Measurements from ENCODE around the gene TEAD1. TPM values are rescaled to one million over a fixed set of nuclear protein-coding genes. Genes with fewer than 3 reads are reported as not detected.

Gene TEAD1
- polyA plus RNA-seq, 2 donors: 10.4 to 11.2 TPM

DNA sequence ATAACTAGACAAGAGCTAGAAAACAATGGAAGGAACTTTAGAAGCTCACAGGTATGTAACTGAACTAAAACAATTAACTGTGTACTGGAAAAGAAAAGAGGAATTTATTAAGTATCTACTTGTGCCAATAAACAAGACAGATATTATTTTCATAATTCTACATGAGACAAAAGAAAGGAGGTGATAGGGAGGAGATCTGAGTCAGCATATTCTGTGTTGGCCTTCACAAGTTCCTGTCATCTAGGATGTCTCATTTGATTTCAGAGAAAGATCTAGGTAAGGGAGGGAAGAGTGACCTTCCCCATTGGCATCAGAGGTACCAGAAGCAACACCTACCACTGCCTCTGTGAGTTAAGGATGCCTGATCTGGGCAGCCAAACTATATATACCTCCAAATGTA is 34.8 kb upstream of the TEAD1 start:
- no peaks in the 10 kb centered on the region for H3K27me3 ChIP-seq (ENCODE audit: control insufficient read depth in 1 of 2, insufficient read depth in 2 of 2, low read length in 2 of 2)
- H3K9me3 ChIP-seq (ENCODE audit: control insufficient read depth in 2 of 2, insufficient read depth in 1 of 2, low read depth in 1 of 2, low read length in 1 of 2): peaks cover 0 to 2% of the 10 kb centered on the region in 2 donors
- H3K4me3 ChIP-seq (ENCODE audit: low read depth in 1 of 2, low read length in 2 of 2): no peak overlapping the region
- H3K27ac ChIP-seq (ENCODE audit: low read depth in 2 of 2, low read length in 1 of 2): no peak overlapping the region
- no peaks in the 10 kb centered on the region for H3K36me3 ChIP-seq (ENCODE audit: control insufficient read depth in 2 of 2, insufficient read depth in 2 of 2, low read length in 1 of 2)
- H3K4me1 ChIP-seq (ENCODE audit: control insufficient read depth in 2 of 2, insufficient read depth in 2 of 2, low read length in 1 of 2): no peaks in the 10 kb centered on the region

DNA sequence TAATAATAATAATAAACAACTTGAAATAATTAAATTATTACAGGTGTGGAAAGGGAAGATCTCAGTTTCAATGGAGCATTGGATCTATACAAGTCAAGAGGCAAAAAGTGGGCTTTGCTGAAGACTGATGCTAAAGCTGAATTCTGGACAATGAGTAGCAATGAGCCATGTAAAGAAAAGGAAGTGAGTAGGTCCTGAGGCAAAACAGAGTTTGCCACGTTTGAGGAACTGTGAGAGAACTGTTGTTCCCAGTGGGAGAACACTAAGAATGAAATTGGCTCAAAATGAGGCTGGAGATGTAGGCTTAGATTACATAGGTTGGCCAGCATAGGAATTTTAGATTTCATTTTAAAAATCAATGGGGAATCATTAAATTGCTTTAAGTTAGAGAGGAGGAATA is 33.9 kb upstream of the TEAD1 start:
- Histone ChIP-seq H3K27me3 (ENCODE audit: control insufficient read depth in 1 of 2, insufficient read depth in 2 of 2, low read length in 2 of 2) (no peaks in the 10 kb centered on the region), H3K36me3 (ENCODE audit: control insufficient read depth in 2 of 2, insufficient read depth in 2 of 2, low read length in 1 of 2) (no peaks in the 10 kb centered on the region), H3K9me3 (ENCODE audit: control insufficient read depth in 2 of 2, insufficient read depth in 1 of 2, low read depth in 1 of 2, low read length in 1 of 2) (peaks cover 0 to 2% of the 10 kb centered on the region in 2 donors), H3K27ac (ENCODE audit: low read depth in 2 of 2, low read length in 1 of 2) (no peak overlapping the region), H3K4me3 (ENCODE audit: low read depth in 1 of 2, low read length in 2 of 2) (no peak overlapping the region), H3K4me1 (ENCODE audit: control insufficient read depth in 2 of 2, insufficient read depth in 2 of 2, low read length in 1 of 2) (no peaks in the 10 kb centered on the region)
- 6 to 25% methylated on average over 1 of the region's 1 CpG for WGBS, 2 donors

DNA sequence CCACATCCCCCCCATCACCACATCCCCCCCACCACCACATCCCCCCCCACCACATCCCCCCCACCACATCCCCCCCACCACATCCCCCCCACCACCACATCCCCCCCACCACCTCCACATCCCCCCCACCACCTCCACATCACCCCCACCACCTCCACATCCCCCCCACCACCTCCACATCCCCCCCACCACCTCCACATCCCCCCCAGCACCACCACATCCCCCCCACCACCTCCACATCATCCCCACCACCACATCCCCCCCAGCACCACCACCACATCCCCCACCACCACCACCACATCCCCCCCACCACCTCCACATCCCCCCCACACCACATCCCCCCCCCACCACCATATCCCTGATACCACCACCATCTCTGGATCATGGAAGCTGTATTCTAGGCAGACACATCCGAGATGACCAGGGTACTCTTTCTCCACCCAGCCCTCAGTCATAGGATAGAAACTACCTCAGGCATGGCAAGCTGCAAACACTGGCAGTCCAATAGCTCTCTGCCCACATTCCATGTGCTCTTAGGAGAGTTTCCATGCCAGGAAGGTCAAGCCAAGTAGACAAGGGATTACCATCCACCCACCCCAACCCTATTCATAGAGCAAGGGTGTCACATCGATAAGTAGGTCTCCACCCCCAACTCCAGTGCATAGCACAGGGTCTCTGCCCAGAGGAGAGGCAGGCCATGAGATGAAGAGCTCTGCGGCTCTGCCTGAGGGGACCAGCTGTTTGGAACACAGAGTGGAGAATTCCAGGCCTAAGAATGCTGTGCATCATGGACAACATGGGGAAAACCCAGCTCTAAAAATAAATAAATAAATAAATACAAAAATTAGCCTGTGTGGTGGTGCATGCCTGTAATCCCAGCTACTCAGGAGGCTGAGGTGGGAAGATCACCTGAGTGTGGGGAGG is 33.0 kb upstream of the TEAD1 start:
- WGBS, 2 donors: 86 to 96% methylated on average over 3 of the region's 3 CpGs

DNA sequence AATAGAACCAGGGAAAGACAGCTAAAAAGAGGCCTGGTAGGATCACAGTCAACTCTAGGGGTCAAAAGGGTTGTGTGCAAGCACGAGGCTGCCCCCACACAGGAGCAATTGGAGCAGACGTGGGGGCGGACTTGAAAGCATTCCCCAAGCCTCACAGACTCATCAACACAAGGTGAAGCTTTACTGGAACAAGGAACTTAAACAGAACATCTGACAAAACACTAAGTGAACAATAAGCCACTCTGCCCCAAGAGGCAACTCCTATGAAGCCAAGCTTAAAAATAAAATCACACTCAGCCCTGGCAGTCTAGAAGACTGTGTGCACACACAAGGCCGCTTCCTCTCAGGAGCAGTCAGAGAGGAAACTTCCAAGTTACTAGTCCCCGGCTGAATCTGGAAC is 32.2 kb upstream of the TEAD1 start:
- WGBS, 2 donors: 63 to 70% methylated on average over 5 of the region's 5 CpGs
- Histone ChIP-seq H3K27me3 (ENCODE audit: control insufficient read depth in 1 of 2, insufficient read depth in 2 of 2, low read length in 2 of 2) (no peaks in the 10 kb centered on the region), H3K27ac (ENCODE audit: low read depth in 2 of 2, low read length in 1 of 2) (no peak overlapping the region), H3K36me3 (ENCODE audit: control insufficient read depth in 2 of 2, insufficient read depth in 2 of 2, low read length in 1 of 2) (no peaks in the 10 kb centered on the region), H3K9me3 (ENCODE audit: control insufficient read depth in 2 of 2, insufficient read depth in 1 of 2, low read depth in 1 of 2, low read length in 1 of 2) (peaks cover 0 to 2% of the 10 kb centered on the region in 2 donors), H3K4me3 (ENCODE audit: low read depth in 1 of 2, low read length in 2 of 2) (no peak overlapping the region), H3K4me1 (ENCODE audit: control insufficient read depth in 2 of 2, insufficient read depth in 2 of 2, low read length in 1 of 2) (no peaks in the 10 kb centered on the region)

More for the DNA sequence above, 33.0 kb upstream of the TEAD1 start:
- Histone ChIP-seq H3K4me3 (ENCODE audit: low read depth in 1 of 2, low read length in 2 of 2) (no peak overlapping the region), H3K27me3 (ENCODE audit: control insufficient read depth in 1 of 2, insufficient read depth in 2 of 2, low read length in 2 of 2) (no peaks in the 10 kb centered on the region), H3K27ac (ENCODE audit: low read depth in 2 of 2, low read length in 1 of 2) (no peak overlapping the region), H3K4me1 (ENCODE audit: control insufficient read depth in 2 of 2, insufficient read depth in 2 of 2, low read length in 1 of 2) (no peaks in the 10 kb centered on the region), H3K9me3 (ENCODE audit: control insufficient read depth in 2 of 2, insufficient read depth in 1 of 2, low read depth in 1 of 2, low read length in 1 of 2) (peaks cover 0 to 2% of the 10 kb centered on the region in 2 donors), H3K36me3 (ENCODE audit: control insufficient read depth in 2 of 2, insufficient read depth in 2 of 2, low read length in 1 of 2) (no peaks in the 10 kb centered on the region)

DNA sequence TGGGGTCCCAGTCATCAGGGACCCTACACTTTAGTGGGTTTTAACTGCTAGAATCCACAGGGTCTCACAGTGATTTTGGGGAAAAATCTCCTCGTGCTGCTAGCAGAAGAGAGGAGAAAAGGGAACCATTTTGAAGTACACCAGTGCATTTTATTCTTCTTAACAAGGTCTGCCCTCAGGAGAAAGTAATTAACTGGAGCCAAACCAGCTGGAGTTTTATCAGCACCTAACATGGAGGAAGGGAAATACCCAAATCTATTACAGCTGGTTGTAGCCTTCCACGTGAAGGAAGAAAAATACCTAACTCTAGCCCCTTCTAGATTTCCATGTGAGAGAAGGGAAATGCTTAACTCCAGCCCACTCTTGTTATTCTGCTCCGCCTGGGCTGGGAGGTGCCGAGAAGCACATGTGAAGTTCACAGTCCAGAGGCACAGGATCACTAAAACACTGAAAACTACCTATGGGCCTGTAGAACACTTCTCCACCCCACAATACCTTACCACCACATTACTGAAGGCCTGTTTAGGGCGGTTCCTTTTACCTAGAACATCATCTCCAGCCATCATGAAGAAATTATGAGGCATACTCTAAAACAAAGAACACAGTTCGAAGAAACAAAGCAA is 31.3 kb upstream of the TEAD1 start:
- Histone ChIP-seq H3K9me3 (ENCODE audit: control insufficient read depth in 2 of 2, insufficient read depth in 1 of 2, low read depth in 1 of 2, low read length in 1 of 2) (peaks cover 0 to 2% of the 10 kb centered on the region in 2 donors), H3K27me3 (ENCODE audit: control insufficient read depth in 1 of 2, insufficient read depth in 2 of 2, low read length in 2 of 2) (no peaks in the 10 kb centered on the region), H3K27ac (ENCODE audit: low read depth in 2 of 2, low read length in 1 of 2) (no peak overlapping the region), H3K4me3 (ENCODE audit: low read depth in 1 of 2, low read length in 2 of 2) (no peak overlapping the region), H3K36me3 (ENCODE audit: control insufficient read depth in 2 of 2, insufficient read depth in 2 of 2, low read length in 1 of 2) (no peaks in the 10 kb centered on the region), H3K4me1 (ENCODE audit: control insufficient read depth in 2 of 2, insufficient read depth in 2 of 2, low read length in 1 of 2) (no peaks in the 10 kb centered on the region)
- 81 to 87% methylated on average over 6 of the region's 6 CpGs for WGBS, 2 donors

DNA sequence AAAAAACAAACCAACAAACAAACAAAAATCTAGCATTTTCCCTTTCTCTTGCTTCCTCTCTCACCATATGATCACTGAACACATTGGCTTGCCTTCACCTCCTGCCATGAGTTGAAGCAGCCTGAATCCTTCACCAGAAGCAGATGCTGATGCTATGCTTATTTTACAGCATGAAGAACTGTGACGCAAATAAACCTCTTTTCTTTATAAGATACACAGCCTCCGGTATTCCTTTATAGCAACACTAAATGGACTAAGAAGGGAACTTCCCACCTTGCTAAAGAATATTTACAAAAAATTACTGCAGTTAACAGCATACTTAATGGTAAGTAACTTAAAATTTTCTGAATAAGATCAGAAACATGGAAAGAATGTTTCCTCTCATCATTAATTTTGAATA is 27.7 kb upstream of the TEAD1 start:
- H3K27ac ChIP-seq (ENCODE audit: low read depth in 2 of 2, low read length in 1 of 2): no peak overlapping the region
- no peaks in the 10 kb centered on the region for H3K4me1 ChIP-seq (ENCODE audit: control insufficient read depth in 2 of 2, insufficient read depth in 2 of 2, low read length in 1 of 2)
- no peaks in the 10 kb centered on the region for H3K36me3 ChIP-seq (ENCODE audit: control insufficient read depth in 2 of 2, insufficient read depth in 2 of 2, low read length in 1 of 2)
- H3K9me3 ChIP-seq (ENCODE audit: control insufficient read depth in 2 of 2, insufficient read depth in 1 of 2, low read depth in 1 of 2, low read length in 1 of 2): no peaks in the 10 kb centered on the region
- H3K27me3 ChIP-seq (ENCODE audit: control insufficient read depth in 1 of 2, insufficient read depth in 2 of 2, low read length in 2 of 2): no peaks in the 10 kb centered on the region
- H3K4me3 ChIP-seq (ENCODE audit: low read depth in 1 of 2, low read length in 2 of 2): no peak overlapping the region
- 96 to 99% methylated on average over 2 of the region's 2 CpGs for WGBS, 2 donors

DNA sequence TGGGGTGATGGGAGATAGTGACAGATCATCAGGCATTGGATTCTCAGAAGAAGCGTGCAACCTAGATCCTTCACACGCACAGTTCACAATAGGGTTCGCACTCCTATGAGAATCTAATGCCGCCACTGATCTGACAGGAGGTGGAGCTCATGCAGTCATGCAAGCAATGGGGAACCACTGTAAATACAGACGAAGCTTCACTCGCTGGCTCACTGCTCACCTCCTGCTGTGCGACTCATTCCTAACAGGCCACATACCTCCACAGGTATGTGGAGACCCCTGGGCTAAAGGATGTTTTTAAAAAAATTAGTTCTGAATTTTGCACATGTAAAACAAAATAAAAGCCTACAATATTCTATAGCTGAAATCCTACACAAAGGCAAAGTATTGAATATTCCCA is 20.5 kb upstream of the TEAD1 start:
- no peaks in the 10 kb centered on the region for H3K36me3 ChIP-seq (ENCODE audit: control insufficient read depth in 2 of 2, insufficient read depth in 2 of 2, low read length in 1 of 2)
- H3K27me3 ChIP-seq (ENCODE audit: control insufficient read depth in 1 of 2, insufficient read depth in 2 of 2, low read length in 2 of 2): no peaks in the 10 kb centered on the region
- H3K4me1 ChIP-seq (ENCODE audit: control insufficient read depth in 2 of 2, insufficient read depth in 2 of 2, low read length in 1 of 2): no peaks in the 10 kb centered on the region
- H3K4me3 ChIP-seq (ENCODE audit: low read depth in 1 of 2, low read length in 2 of 2): no peak overlapping the region
- WGBS, 2 donors: 93 to 94% methylated on average over 7 of the region's 7 CpGs
- H3K27ac ChIP-seq (ENCODE audit: low read depth in 2 of 2, low read length in 1 of 2): no peak overlapping the region
- H3K9me3 ChIP-seq (ENCODE audit: control insufficient read depth in 2 of 2, insufficient read depth in 1 of 2, low read depth in 1 of 2, low read length in 1 of 2): no peaks in the 10 kb centered on the region

DNA sequence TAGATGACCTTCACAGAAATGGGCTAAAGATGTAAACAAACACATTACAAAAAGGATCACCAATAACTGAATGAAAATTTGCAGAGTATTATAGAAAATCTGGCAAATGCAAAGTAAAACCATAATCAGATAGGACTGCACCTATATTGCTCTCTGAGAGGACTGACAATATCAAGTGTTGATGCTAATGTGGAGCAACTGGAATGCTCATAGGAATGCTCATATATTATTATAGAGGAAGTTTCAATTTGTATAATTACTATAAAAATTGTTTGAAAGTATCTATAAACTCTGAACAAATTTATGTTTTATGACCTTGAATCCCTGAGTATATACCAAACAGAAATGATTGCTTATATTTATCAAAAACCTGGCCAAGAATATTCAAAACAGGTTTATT is 18.4 kb upstream of the TEAD1 start:
- Histone ChIP-seq H3K27me3 (ENCODE audit: control insufficient read depth in 1 of 2, insufficient read depth in 2 of 2, low read length in 2 of 2) (no peaks in the 10 kb centered on the region), H3K4me3 (ENCODE audit: low read depth in 1 of 2, low read length in 2 of 2) (no peak overlapping the region), H3K36me3 (ENCODE audit: control insufficient read depth in 2 of 2, insufficient read depth in 2 of 2, low read length in 1 of 2) (no peaks in the 10 kb centered on the region), H3K9me3 (ENCODE audit: control insufficient read depth in 2 of 2, insufficient read depth in 1 of 2, low read depth in 1 of 2, low read length in 1 of 2) (no peaks in the 10 kb centered on the region), H3K4me1 (ENCODE audit: control insufficient read depth in 2 of 2, insufficient read depth in 2 of 2, low read length in 1 of 2) (no peaks in the 10 kb centered on the region), H3K27ac (ENCODE audit: low read depth in 2 of 2, low read length in 1 of 2) (no peak overlapping the region)

DNA sequence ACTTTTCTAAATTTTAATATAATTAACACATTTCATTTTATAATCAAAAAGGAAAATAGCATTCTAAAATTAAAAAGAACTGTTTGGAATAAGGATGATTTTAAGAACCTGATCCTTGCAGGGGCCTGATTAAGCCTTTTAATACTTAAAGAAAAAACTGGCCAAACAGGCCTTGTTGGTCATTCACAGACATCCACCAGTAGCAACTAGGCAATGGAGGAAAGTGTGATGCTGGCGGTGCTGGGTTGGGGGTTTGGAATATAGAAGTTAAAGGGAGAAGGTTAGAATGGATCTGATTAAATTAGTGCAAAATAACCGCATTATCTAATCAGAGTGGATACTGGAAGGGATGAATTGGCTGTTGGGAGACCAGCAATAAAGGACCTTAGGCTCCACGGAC is 16.9 kb upstream of the TEAD1 start:
- Histone ChIP-seq H3K4me3 (ENCODE audit: low read depth in 1 of 2, low read length in 2 of 2) (no peak overlapping the region), H3K36me3 (ENCODE audit: control insufficient read depth in 2 of 2, insufficient read depth in 2 of 2, low read length in 1 of 2) (no peaks in the 10 kb centered on the region), H3K4me1 (ENCODE audit: control insufficient read depth in 2 of 2, insufficient read depth in 2 of 2, low read length in 1 of 2) (no peaks in the 10 kb centered on the region), H3K27me3 (ENCODE audit: control insufficient read depth in 1 of 2, insufficient read depth in 2 of 2, low read length in 2 of 2) (no peaks in the 10 kb centered on the region), H3K9me3 (ENCODE audit: control insufficient read depth in 2 of 2, insufficient read depth in 1 of 2, low read depth in 1 of 2, low read length in 1 of 2) (no peaks in the 10 kb centered on the region), H3K27ac (ENCODE audit: low read depth in 2 of 2, low read length in 1 of 2) (no peak overlapping the region)
- 94 to 95% methylated on average over 3 of the region's 3 CpGs for WGBS, 2 donors

DNA sequence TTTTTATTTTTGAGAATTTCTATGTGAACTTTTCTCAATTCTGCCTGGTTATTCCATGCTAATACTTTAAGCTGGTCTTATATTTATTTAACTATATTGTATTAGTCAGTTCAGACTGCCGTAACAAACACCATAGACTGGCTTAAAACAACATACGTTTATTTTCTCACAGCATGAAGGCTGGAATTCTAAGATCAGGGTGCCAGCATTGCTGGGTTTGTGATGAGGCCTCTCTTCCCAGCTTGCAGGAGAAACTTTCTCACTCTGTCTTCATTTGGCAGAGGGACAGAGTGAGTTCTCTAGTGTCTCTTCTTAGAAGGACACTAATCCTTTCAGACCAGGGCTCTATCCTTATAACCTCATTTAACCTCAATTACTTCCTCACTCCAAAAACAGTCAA is 16.2 kb upstream of the TEAD1 start:
- Histone ChIP-seq H3K27ac (ENCODE audit: low read depth in 2 of 2, low read length in 1 of 2) (no peak overlapping the region), H3K36me3 (ENCODE audit: control insufficient read depth in 2 of 2, insufficient read depth in 2 of 2, low read length in 1 of 2) (no peaks in the 10 kb centered on the region), H3K4me3 (ENCODE audit: low read depth in 1 of 2, low read length in 2 of 2) (no peak overlapping the region), H3K9me3 (ENCODE audit: control insufficient read depth in 2 of 2, insufficient read depth in 1 of 2, low read depth in 1 of 2, low read length in 1 of 2) (no peaks in the 10 kb centered on the region), H3K27me3 (ENCODE audit: control insufficient read depth in 1 of 2, insufficient read depth in 2 of 2, low read length in 2 of 2) (no peaks in the 10 kb centered on the region), H3K4me1 (ENCODE audit: control insufficient read depth in 2 of 2, insufficient read depth in 2 of 2, low read length in 1 of 2) (no peaks in the 10 kb centered on the region)
- WGBS, 2 donors: 87 to 92% methylated on average over 2 of the region's 2 CpGs

All from esophagus (tissue), 2 donors.